ENCODE results near the gene CCNYL1.

- TF ChIP-seq CTCF (conservative IDR thresholded peaks at IDR 0.05): no peak
- TF ChIP-seq ZFX (IDR thresholded peaks at IDR 0.05): no peak
Measured at GRCh38 chr2:207704671-207705070, 6.8 kb upstream of the CCNYL1 start.

Data from C4-2B (cell line).